Activated T-cell treated with anti-CD3 and anti-CD28 coated beads, Interleukin-2, amount 50 U/mL, for 72 hours (primary cell): ENCODE results near the gene GZMB. TPM values are rescaled to one million over a fixed set of nuclear protein-coding genes. Genes with fewer than 3 reads are reported as not detected.
"Not testable (repeated sequence)": the region's sequence is repeated elsewhere in the genome, so short reads cannot be mapped to it uniquely, and the experiment has no call there.

Experiments
- ATAC-seq, 2 donors: fragments of 150-1000 bp; cut with Tn5 transposase; replicated peaks in 1 of 2; 2 replicates each; pipeline ENCODE4 v1.10.0; 2021; ENCODE audit warnings: moderate library complexity in 2 of 2, mild to moderate bottlenecking in 1 of 2
- DNase-seq, 2 donors: peaks; one replicate each; pipeline ENCODE4 v3.0.0; 2021 to 2022; ENCODE audit warnings: mixed read lengths in 1 of 2
- H3K27ac Mint-ChIP-seq: one replicate; pipeline ENCODE4 v1.8.0; 2022; ENCODE audit warnings: mild to moderate bottlenecking, moderate library complexity, mixed read lengths
- H3K27me3 Mint-ChIP-seq: one replicate; pipeline ENCODE4 v1.8.0; 2022; ENCODE audit warnings: low read depth, mixed read lengths
- H3K36me3 Mint-ChIP-seq, 2 donors: one replicate each; pipeline ENCODE4 v1.8.0; 2022; ENCODE audit warnings: mixed read lengths in 2 of 2, mild to moderate bottlenecking in 1 of 2; ENCODE audit not compliant: insufficient read depth in 2 of 2
- H3K4me1 Mint-ChIP-seq: one replicate; pipeline ENCODE4 v1.8.0; 2022; ENCODE audit warnings: low read depth, mixed read lengths
- H3K4me3 Mint-ChIP-seq, 2 donors: one replicate each; pipeline ENCODE4 v1.8.0; 2022; ENCODE audit warnings: mild to moderate bottlenecking in 2 of 2, mixed read lengths in 2 of 2, moderate library complexity in 2 of 2
- H3K9me3 Mint-ChIP-seq, 2 donors: one replicate each; pipeline ENCODE4 v1.8.0; 2022; ENCODE audit warnings: mixed read lengths in 2 of 2
- total RNA-seq, 2 donors: library from RNA; stranded (reverse); gene quantifications; one replicate each; pipeline ENCODE4 v1.2.3, GENCODE V29; 2022

Gene GZMB
- total RNA-seq, 2 donors from 2014 or later = 2,205 to 2,852 TPM

DNA sequence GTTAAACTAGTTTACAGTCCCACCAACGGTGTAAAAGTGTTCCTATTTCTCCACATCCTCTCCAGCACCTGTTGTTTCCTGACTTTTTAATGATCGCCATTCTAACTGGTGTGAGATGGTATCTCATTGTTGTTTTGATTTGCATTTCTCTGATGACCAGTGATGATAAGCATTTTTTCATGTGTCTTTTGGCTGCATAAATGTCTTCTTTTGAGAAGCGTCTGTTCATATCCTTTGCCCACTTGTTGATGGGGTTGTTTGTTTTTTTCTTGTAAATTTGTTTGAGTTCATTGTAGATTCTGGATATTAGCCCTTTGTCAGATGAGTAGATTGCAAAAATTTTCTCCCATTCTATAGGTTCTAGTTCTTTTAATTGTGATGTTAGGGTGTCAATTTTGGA is 49.6 kb downstream of the GZMB start:
- H3K4me1 Mint-ChIP-seq, H3K36me3 Mint-ChIP-seq, DNase-seq, H3K27ac Mint-ChIP-seq, ATAC-seq, H3K27me3 Mint-ChIP-seq, H3K4me3 Mint-ChIP-seq: not testable (repeated sequence)
- peaks cover 3 to 11% of the 10 kb centered on the region in 2 donors for H3K9me3 Mint-ChIP-seq

Other genes with a start within 250 kb of the GZMB start
- gene NYNRIN, start 235.2 kb downstream of the GZMB start, total RNA-seq = under 1 TPM; 0.09 to 0.14 TPM
- 10 to 100 TPM; 15.7 to 30.7 TPM for gene CBLN3, start 204.5 kb downstream of the GZMB start, total RNA-seq
- gene KHNYN, start 204.2 kb downstream of the GZMB start, total RNA-seq = 100 to 1,000 TPM; 114 to 126 TPM
- 10 to 100 TPM; 38.5 to 44.8 TPM for gene SDR39U1, start 191.4 kb downstream of the GZMB start, total RNA-seq
- gene CMA1, start 125.9 kb downstream of the GZMB start, total RNA-seq = not detected
- gene CTSG, start 57.9 kb downstream of the GZMB start, total RNA-seq = not detected
- 10 to 100 TPM; 32.3 to 74.2 TPM for gene GZMH, start 24.5 kb downstream of the GZMB start, total RNA-seq